HS-27A (cell line): ENCODE measurements around the gene MCL1.

Experiments used
- DNase-seq: peaks from one replicate; pipeline ENCODE4 v3.0.0-alpha.2; 2012; ENCODE audit warnings: low read depth, missing footprints

MCL1 gene

DNA sequence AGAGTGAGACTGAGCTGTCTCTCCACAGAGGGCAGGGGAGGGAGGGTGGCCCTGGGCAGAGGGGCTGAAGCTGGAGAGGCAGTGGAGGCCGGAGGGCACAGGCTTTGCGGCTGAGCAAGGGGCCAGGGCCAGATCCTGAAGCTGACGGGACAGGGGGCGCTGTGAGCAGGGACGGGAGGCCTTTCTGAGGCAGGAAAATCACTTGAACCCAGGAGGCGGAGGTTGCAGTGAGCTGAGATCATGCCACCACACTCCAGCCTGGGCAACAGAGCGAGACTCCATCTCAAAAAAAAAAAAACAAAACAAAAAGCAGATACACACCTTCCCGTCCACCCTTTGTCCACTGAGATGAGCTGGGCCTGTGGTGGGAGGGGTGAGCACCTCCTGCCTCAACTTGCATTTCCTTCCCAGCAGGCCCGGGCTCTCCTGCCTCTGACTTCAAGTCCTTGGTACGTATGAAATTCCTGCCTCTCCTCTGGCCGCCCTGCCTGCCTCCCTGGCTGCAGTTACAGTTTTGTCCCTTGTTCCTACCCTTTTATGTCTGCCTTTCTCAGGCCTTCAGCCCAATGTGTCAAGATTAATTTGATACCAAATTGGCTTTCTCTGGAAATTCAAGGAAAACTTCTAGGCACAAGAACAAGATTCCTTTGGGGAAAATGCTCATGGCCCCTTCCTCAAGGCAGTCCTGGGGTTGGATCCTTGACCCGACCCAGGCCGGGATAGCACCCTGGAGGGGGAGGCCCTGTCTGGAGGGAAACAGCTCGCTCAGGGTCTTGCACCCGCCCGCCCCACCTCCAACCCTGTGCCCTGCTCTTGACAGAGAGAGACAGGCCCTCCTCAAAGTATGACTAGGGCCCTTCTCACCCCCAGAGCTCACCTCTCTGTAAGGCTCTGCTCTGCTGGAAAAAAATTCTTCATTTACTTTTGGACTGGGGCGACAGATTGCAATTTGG lies 41.4 kb downstream of the MCL1 start:
- no peak for DNase-seq

DNA sequence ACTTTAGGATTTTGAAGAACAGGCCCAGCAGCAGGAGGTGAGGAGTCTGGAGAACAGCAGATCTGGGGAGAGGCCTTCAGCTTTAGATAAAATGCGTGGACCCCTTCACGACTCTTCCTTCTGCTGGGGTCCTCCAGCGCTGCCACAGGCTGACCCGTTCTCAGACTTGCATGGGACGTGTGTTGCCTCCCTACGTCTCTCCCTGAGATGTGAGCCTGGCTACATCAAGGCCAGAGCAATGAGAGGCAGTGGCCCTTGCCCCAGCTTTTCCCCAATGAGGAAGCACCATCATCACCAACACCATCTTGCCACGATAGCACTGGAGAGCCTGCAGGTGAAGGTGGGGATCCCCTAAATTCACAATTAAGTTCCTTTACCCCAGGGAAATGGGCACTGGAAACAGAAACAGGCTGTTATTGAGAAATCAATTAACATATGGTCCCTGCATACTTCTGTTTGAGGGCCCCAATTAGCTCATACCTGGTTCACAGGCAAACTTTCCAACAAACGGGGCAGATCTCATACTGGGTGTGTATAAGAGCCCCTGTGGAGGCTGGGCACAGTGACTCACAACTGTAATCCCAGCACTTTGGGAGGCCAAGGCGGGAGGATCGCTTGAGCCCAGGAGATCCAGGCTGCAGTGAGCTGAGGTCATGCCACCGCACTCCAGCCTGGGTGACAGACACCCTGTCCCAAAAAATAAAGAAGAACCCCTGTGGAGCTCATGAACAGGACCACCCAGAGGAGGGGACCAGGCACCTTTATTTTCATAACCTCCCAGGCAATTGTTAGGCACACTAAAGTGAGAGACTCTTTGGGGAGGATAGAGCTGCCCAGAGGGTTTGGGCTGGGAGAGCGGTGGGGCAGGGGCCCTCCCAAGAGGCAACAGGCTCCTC lies 42.3 kb downstream of the MCL1 start:
- no peak for DNase-seq

DNA sequence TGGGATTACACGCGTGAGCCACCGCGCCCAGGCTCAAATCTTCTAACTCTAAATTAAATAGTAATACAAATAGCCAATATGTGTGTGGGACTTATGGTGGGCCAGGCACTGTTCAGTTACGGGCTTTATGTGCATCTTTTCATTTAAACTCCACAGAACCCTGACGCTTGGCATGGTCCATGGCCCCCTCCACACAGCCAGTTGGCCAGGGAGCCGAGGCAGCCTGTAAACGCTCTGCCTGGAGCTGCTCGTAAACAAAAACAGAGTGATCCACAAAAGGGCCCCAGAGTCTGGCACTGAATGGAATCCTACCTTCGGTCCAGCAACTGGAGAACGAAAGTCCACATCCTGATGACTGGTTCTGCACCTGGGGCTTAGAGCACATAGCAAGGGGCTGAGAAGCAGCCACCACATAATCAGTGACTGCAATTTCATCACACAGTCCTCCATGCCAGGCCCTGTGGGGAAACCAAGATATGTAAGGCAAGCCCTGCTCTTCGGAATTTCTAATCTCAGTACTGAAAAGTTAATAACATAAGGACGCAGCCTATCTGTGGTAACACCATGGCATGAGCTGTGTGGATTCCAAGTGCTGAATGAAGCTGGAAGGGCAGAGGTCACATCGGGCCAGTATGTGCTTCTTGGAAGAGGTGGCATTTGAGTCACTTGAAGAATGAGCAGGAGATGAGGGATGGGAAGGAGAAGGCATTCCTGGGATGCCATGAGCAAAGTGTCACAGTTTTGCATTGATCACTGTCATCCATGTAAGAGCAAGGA lies 43.7 kb downstream of the MCL1 start:
- DNase-seq = no peak

DNA sequence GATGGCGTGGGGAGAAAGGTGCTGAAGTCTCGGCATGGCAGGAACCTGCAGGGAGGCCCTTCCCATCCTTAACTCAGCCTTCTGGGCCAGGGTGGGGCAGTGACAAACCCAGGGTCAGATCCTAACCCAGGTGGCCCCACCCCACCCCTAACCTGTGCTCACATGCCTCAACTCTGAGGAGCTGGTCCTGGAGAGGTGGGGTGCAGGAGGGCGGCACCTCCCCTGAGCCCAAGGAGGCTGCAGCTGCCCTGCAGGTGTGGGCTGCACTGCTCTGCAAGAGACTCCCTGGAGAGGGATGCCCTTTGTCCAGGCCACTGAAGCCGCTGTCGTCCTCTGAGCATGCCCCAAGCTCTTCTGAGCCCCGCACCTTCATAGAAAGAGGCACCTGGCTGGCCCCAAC lies 45.4 kb downstream of the MCL1 start:
- no peak for DNase-seq

DNA sequence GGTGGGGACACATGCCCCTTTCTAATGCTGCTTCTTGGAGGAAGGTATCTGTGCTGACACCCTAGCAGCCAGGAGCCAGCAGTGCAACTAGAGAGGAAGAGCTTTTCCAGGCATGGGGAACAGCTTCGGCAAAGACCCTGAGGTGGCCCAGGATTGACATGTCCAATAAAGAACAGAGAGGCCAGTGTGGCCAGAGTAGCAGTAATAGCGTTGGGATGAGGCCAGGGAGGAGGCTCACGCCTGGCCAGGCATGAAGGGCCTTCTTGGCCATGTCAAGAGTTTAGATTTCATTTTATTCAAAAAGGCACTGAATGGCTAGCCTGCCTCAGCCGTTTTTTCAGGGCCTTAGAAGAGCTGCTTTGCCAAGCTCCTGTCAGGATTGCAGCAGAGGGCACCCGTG lies 46.5 kb downstream of the MCL1 start:
- DNase-seq = no peak

DNA sequence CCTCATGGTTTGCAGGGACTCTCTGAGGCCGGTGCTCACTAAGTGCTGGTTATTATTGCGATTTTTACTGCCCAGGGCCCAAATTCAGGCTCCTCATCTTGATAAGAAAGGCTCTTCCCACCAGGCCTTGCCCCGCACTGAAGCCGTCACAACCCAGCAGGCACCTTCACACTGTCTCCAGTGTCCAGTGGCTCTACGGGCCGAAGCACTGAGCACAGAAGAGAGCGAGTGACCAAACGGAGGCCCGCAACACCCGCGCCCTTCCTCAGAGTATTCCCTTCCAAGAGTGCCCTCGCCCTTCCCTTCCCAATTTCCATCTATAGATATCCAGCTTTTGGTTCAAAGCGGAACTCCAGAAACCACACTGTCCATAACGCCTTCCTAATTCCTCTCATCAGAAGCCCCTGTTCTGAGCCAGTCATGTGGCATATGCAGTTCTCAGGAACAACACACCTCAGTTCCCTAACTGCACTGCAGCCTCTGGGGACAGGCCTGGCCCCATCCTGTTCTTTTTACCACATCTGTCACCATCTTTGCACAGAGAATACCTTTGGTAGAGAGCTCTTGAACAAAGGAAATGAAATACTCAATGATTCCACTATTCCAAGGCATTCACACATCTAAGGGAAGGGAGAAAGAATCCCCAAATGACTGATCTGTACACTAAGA lies 48.8 kb downstream of the MCL1 start:
- no peak for DNase-seq

DNA sequence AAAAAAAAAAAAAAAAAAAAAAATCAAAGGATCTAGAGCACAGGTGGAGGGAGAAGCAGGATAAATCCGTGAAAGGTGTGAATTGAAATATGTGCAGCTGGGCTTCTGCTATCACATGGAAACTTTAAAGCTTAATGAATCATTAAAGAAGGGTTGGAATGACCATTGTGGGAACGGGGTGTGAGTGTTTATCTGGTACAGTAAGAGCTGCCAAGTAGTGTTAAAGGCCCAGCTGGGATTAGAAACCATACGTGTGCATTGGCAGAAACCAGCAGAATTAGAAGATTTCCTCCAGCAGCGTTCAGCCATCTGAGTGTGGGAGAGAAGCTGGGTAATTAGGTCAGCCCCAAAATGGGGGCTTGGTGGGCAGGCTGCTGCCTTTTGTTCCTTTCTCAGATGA lies 50.4 kb downstream of the MCL1 start:
- DNase-seq = no peak

DNA sequence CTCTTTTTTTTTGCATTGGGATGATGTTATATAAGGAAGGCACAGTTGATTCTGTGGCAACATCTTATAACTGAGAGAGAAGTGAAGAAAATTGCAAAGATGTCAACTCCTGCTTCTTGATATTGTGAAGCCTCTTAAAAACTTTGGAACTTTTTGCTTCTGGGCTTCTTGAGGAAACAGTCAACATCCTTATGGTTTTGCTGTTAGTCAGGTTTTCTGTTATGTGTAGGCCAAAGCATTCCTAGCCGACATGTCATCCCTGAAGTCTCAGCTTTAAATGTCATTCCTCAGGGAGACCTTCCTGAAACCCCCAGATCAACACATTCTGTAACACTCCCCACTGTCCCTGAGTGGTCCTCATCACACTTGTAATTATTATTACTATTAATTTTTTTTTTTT lies 51.2 kb downstream of the MCL1 start:
- DNase-seq = no peak

DNA sequence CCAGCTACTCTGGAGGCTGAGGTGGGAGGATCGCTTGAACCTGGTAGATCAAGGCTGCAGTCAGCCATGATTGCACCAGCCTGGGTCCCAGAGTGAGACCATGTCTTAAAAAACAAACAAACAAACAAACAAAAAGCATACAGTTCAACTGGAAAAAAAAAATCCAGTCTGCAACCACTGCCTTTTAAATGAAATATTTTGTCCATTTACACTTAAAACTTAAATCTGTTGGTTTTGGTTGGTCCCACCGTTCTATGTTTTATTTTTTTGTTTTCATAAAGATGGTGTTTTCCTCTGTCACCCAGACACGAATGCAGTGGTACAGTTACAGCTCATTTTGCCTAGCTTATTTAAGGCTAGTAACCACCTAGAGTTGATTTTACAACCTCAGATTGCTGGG lies 54.1 kb downstream of the MCL1 start:
- no peak for DNase-seq
